Measurements from ENCODE around the gene SERPINH1. TPM values are rescaled to one million over a fixed set of nuclear protein-coding genes. Genes with fewer than 3 reads are reported as not detected.

The SERPINH1 gene
- polyA plus RNA-seq, 3 donors, result 1.6 to 4.6 (median 2.1) TPM

- H4K20me1 ChIP-seq (ENCODE audit: insufficient read depth, low read length), result no peaks in the 10 kb centered on the region
- intact Hi-C loops (cut with micrococcal nuclease), result no loop called here
- no peak overlapping the region for H3K9ac ChIP-seq (ENCODE audit: insufficient read depth, low read length, poor library complexity, severe bottlenecking)
- Mint-ChIP-seq H3K27ac (no peak overlapping the region), H3K27me3 (ENCODE audit: low read depth in 3 of 3) (peaks cover 2 to 12% (median 6%) of the 10 kb centered on the region in 3 donors), H3K36me3 (no peaks in the 10 kb centered on the region), H3K4me1 (peaks cover 5% of the 10 kb centered on the region), H3K4me3 (no peak overlapping the region), H3K9me3 (peaks cover 0 to 2% (median 0%) of the 10 kb centered on the region in 7 donors)
- no peak overlapping the region for H2AFZ ChIP-seq (ENCODE audit: insufficient read depth, low read depth, low read length, poor library complexity, severe bottlenecking)
- H3K27ac ChIP-seq (ENCODE audit: low read depth in 1 of 2, low read length in 2 of 2), result no peak overlapping the region
- H3K9me3 ChIP-seq (replicated peaks in 1 of 2; ENCODE audit: control insufficient read depth in 1 of 2, insufficient read depth in 1 of 2, low read length in 2 of 2), result no peaks in the 10 kb centered on the region
- H3K4me3 ChIP-seq (replicated peaks in 1 of 3; ENCODE audit: low read depth in 2 of 3, low read length in 3 of 3), result no peak overlapping the region
- no peaks in the 10 kb centered on the region for H3K4me1 ChIP-seq (ENCODE audit: control insufficient read depth in 1 of 2, insufficient read depth in 2 of 2, low read length in 2 of 2)
- no peaks in the 10 kb centered on the region for H3K79me2 ChIP-seq (ENCODE audit: insufficient read depth, low read length)
- no peaks in the 10 kb centered on the region for H3K36me3 ChIP-seq (replicated peaks in 1 of 2; ENCODE audit: control insufficient read depth in 1 of 2, insufficient read depth in 2 of 2, low read length in 2 of 2)
- TF ChIP-seq CTCF (IDR thresholded peaks at IDR 0.05), result peak; percentile 25
- no peak overlapping the region for H3K4me2 ChIP-seq (replicated peaks; ENCODE audit: extremely low read depth, low read length, poor library complexity, severe bottlenecking)
- DNase-seq, result no peak
- no peaks in the 10 kb centered on the region for H3K27me3 ChIP-seq (ENCODE audit: control insufficient read depth in 2 of 2, insufficient read depth in 2 of 2, low read length in 2 of 2)
- WGBS (ENCODE audit: insufficient coverage), result 64% methylated on average over 3 of the region's 4 CpGs
Measured at GRCh38 chr11:75597636-75598035, 35.6 kb downstream of the SERPINH1 start.

- Histone ChIP-seq H3K27ac (ENCODE audit: low read depth in 1 of 2, low read length in 2 of 2) (no peak overlapping the region), H3K9ac (ENCODE audit: insufficient read depth, low read length, poor library complexity, severe bottlenecking) (no peak overlapping the region), H3K4me1 (ENCODE audit: control insufficient read depth in 1 of 2, insufficient read depth in 2 of 2, low read length in 2 of 2) (peaks cover 3 to 5% of the 10 kb centered on the region in 2 donors), H2AFZ (ENCODE audit: insufficient read depth, low read depth, low read length, poor library complexity, severe bottlenecking) (no peak overlapping the region), H3K36me3 (replicated peaks in 1 of 2; ENCODE audit: control insufficient read depth in 1 of 2, insufficient read depth in 2 of 2, low read length in 2 of 2) (no peaks in the 10 kb centered on the region), H3K79me2 (ENCODE audit: insufficient read depth, low read length) (no peaks in the 10 kb centered on the region), H3K4me3 (replicated peaks in 1 of 3; ENCODE audit: low read depth in 2 of 3, low read length in 3 of 3) (no peak overlapping the region), H3K4me2 (replicated peaks; ENCODE audit: extremely low read depth, low read length, poor library complexity, severe bottlenecking) (no peak overlapping the region), H4K20me1 (ENCODE audit: insufficient read depth, low read length) (no peaks in the 10 kb centered on the region), H3K9me3 (replicated peaks in 1 of 2; ENCODE audit: control insufficient read depth in 1 of 2, insufficient read depth in 1 of 2, low read length in 2 of 2) (no peaks in the 10 kb centered on the region), H3K27me3 (ENCODE audit: control insufficient read depth in 2 of 2, insufficient read depth in 2 of 2, low read length in 2 of 2) (no peaks in the 10 kb centered on the region)
- DNase-seq, result no peak
- H3K27me3 Mint-ChIP-seq (ENCODE audit: low read depth in 3 of 3), result peaks cover 0 to 10% (median 3%) of the 10 kb centered on the region in 3 donors
- no peaks in the 10 kb centered on the region for H3K36me3 Mint-ChIP-seq
- intact Hi-C loops (cut with micrococcal nuclease), result no loop called here
- H3K4me1 Mint-ChIP-seq, result peaks cover 8% of the 10 kb centered on the region
- no peak for TF ChIP-seq CTCF (IDR thresholded peaks at IDR 0.05)
- no peak overlapping the region for H3K27ac Mint-ChIP-seq
- no peaks in the 10 kb centered on the region for H3K9me3 Mint-ChIP-seq
- no peak overlapping the region for H3K4me3 Mint-ChIP-seq
Measured at GRCh38 chr11:75598264-75598663, 36.2 kb downstream of the SERPINH1 start.
